ENCODE data around the gene CDH26. TPM values are rescaled to one million over a fixed set of nuclear protein-coding genes. Genes with fewer than 3 reads are reported as not detected.

Gene CDH26
- total and polyA plus RNA-seq, 10 of the 15 experiments (the other 5 are each of a cell fraction or from before 2014, with no cell fraction given): 0.03 to 0.19 (median 0.08) TPM; not detected in 4

DNA sequence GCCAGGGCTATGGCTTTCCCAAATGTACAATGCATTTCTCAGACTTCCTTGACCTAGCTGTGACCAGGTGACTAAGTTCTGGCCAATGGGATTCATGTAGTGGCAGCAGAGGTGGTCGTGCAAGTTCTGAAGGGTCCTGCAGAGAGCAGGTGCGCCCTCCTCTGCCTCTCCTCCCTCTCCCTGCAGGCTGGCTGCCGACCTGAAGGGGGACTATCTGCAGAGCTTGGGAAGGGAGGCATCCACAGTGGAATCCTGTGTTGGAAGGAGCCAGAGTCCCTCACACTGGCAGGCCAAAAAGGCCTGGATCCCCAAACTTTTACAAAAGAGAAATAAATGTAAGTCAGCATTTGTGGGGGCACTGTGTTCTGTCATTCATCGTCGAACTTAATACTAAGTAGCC, 66.6 kb downstream of the CDH26 start:
- ChIA-PET RAD21 (ENCODE audit: unreplicated experiment) (no interaction called here), CTCF (no interaction called here), SMC1A (ENCODE audit: uncharacterized antibody, unreplicated experiment) (no interaction called here), POLR2A (interaction anchor here (1.4 kb wide), 1 partner anchor 11 kb away, joined by 3 read pairs; no protein-coding TSS in a partner anchor)
- no peak overlapping the region for H3K4me3 ChIP-seq
- TF ChIP-seq SRF (IDR thresholded peaks at IDR 0.05; ENCODE audit: low read depth in 2 of 2, low read length in 2 of 2) (no peak), DPF2 (IDR thresholded peaks at IDR 0.05) (no peak), NR2C1 (IDR thresholded peaks at IDR 0.05) (no peak), IKZF2 (IDR thresholded peaks at IDR 0.05) (no peak), BHLHE40 (IDR thresholded peaks at IDR 0.05; ENCODE audit: borderline replicate concordance in 1 of 2, low read depth in 2 of 2, low read length in 1 of 2) (no peak), CHD1 (IDR thresholded peaks at IDR 0.05; ENCODE audit: low read depth, low read length) (no peak), MYB (IDR thresholded peaks at IDR 0.05; ENCODE audit: borderline replicate concordance, low read depth, low read length) (no peak), IKZF1 (conservative IDR thresholded peaks at IDR 0.05) (no peak), CBX3 (IDR thresholded peaks at IDR 0.05; ENCODE audit: borderline replicate concordance, low read depth) (no peak)
- TF ChIP-seq, protein P1, sequence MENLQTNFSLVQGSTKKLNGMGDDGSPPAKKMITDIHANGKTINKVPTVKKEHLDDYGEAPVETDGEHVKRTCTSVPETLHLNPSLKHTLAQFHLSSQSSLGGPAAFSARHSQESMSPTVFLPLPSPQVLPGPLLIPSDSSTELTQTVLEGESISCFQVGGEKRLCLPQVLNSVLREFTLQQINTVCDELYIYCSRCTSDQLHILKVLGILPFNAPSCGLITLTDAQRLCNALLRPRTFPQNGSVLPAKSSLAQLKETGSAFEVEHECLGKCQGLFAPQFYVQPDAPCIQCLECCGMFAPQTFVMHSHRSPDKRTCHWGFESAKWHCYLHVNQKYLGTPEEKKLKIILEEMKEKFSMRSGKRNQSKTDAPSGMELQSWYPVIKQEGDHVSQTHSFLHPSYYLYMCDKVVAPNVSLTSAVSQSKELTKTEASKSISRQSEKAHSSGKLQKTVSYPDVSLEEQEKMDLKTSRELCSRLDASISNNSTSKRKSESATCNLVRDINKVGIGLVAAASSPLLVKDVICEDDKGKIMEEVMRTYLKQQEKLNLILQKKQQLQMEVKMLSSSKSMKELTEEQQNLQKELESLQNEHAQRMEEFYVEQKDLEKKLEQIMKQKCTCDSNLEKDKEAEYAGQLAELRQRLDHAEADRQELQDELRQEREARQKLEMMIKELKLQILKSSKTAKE (IDR thresholded peaks at IDR 0.05; ENCODE audit: low read depth, poor library complexity, severe bottlenecking): no peak
- H4K20me1 ChIP-seq (ENCODE audit: control insufficient read depth, insufficient read depth): no peaks in the 10 kb centered on the region
- WGBS (ENCODE audit: insufficient coverage, insufficient replicate concordance, low lambda C conversion rate, missing lambda C conversion rate): 35% methylated on average over 5 of the region's 5 CpGs
- H3K27ac ChIP-seq (ENCODE audit: control insufficient read depth, insufficient read depth): no peak overlapping the region
- intact Hi-C loops (cut with micrococcal nuclease; ENCODE audit: unreplicated experiment) (no loop called here), in situ Hi-C loops (cut with MboI) (no loop called here)
- H3K27me3 ChIP-seq (replicated peaks in 1 of 2; ENCODE audit: control insufficient read depth in 2 of 2, insufficient read depth in 2 of 2, low read length in 1 of 2): no peaks in the 10 kb centered on the region
- H3K4me1 ChIP-seq (ENCODE audit: control insufficient read depth, insufficient read depth, low read length): no peaks in the 10 kb centered on the region
- no peak for ATAC-seq
- no peak overlapping the region for H3K4me2 ChIP-seq (ENCODE audit: control insufficient read depth, insufficient read depth)
- FAIRE-seq: no peak
- H3K9me3 ChIP-seq (replicated peaks; ENCODE audit: control insufficient read depth, insufficient read depth, low read length): no peaks in the 10 kb centered on the region
- BruUV-seq (replicated peaks): no TSS peak
- no peak for DNase-seq (ENCODE audit: low read depth, low spot score)
- H3K36me3 ChIP-seq (ENCODE audit: control insufficient read depth in 2 of 2, insufficient read depth in 2 of 2, low read length in 1 of 2): no peaks in the 10 kb centered on the region
- no peaks in the 10 kb centered on the region for H3K79me2 ChIP-seq (ENCODE audit: control insufficient read depth, insufficient read depth, low read length)
- no peak overlapping the region for H2AFZ ChIP-seq (ENCODE audit: control insufficient read depth, low read depth, low read length)
- H3K9ac ChIP-seq (ENCODE audit: control insufficient read depth, insufficient read depth, low read length): no peak overlapping the region
